SK-N-MC (cell line): ENCODE data around the gene IDUA.
"Not testable (repeated sequence)": the region's sequence is repeated elsewhere in the genome, so short reads cannot be mapped to it uniquely, and the experiment has no call there.

ENCODE experiments used
- DNase-seq: peaks from one replicate; pipeline ENCODE4 v3.0.0-alpha.2; 2011; ENCODE audit warnings: low read depth, low spot score
- H3K27ac ChIP-seq: fragments of 200-600 bp; sonication (generic); 2 replicates; pipeline ENCODE4 v1.5.1; 2016; ENCODE audit warnings: mixed run types
- H3K36me3 ChIP-seq: fragments of 200-600 bp; sonication (generic); 2 replicates; pipeline ENCODE4 v1.6.1; 2017; ENCODE audit warnings: antibody characterized with exemption, low read length, mixed read lengths; ENCODE audit not compliant: insufficient read depth
- H3K4me3 ChIP-seq: fragments of 200-600 bp; sonication (generic); 2 replicates; pipeline ENCODE4 v1.5.1; 2016
- H3K9ac ChIP-seq: fragments of 200-600 bp; sonication (generic); 2 replicates; pipeline ENCODE4 v1.8.0; 2017; ENCODE audit warnings: mixed run types, mixed read lengths; ENCODE audit not compliant: insufficient read length
- H3K9me3 ChIP-seq: fragments of 200-600 bp; sonication (generic); 2 replicates; pipeline ENCODE4 v1.6.1; 2017; ENCODE audit warnings: low read depth, mild to moderate bottlenecking, antibody characterized with exemption, low read length, moderate library complexity, mixed read lengths
- EZH2 ChIP-seq: fragments of 200-600 bp; sonication (generic); IDR thresholded peaks from one replicate; pipeline ENCODE4 v1.6.1; 2017; ENCODE audit warnings: antibody characterized with exemption
- FOXP2 ChIP-seq: optimal IDR thresholded peaks from 2 replicates; pipeline ENCODE3; 2011; ENCODE audit warnings: mild to moderate bottlenecking, moderate library complexity; ENCODE audit not compliant: insufficient read depth; ENCODE audit errors: extremely low read length, control extremely low read depth
- POLR2AphosphoS5 ChIP-seq: IDR thresholded peaks from 2 replicates; pipeline ENCODE4 v1.6.1; 2012; ENCODE audit warnings: mild to moderate bottlenecking, low read depth, low read length, borderline replicate concordance

IDUA gene

GRCh38 chr4:986879-987623 lies at the start of gene IDUA:
IDUA (plus strand) TSS chr4:987044; CDS start chr4:987085, 41 bp downstream.
- DNase-seq = no peak
- Histone ChIP-seq H3K27ac (no peak within 1 kb of the TSS), H3K4me3 (peak within 1 kb of the TSS; percentile 76), H3K9me3 (no peaks in the 10 kb centered on the region), H3K9ac (peak within 1 kb of the TSS; percentile 71), H3K36me3 (no peaks in the 10 kb centered on the region)
- TF ChIP-seq FOXP2 (no peak), EZH2 (no peak), POLR2AphosphoS5 (no peak)

- not testable (repeated sequence) for H3K36me3 ChIP-seq, DNase-seq, H3K27ac ChIP-seq, H3K4me3 ChIP-seq, H3K9me3 ChIP-seq, H3K9ac ChIP-seq
Measured at GRCh38 chr4:939508-939907, 47.3 kb upstream of the IDUA start.

- Histone ChIP-seq H3K36me3 (no peaks in the 10 kb centered on the region), H3K27ac (no peak overlapping the region), H3K9ac (no peak overlapping the region), H3K4me3 (no peak overlapping the region), H3K9me3 (no peaks in the 10 kb centered on the region)
- DNase-seq = no peak
- TF ChIP-seq FOXP2 = no peak
- no peak for TF ChIP-seq POLR2AphosphoS5
Measured at GRCh38 chr4:945274-946102, 41.4 kb upstream of the IDUA start.

GRCh38 chr4:946103-946450 lies 40.8 kb upstream of the IDUA start:
- no peak overlapping the region for H3K27ac ChIP-seq
- no peak overlapping the region for H3K9ac ChIP-seq
- H3K4me3 ChIP-seq = no peak overlapping the region
- no peaks in the 10 kb centered on the region for H3K9me3 ChIP-seq
- no peak for TF ChIP-seq EZH2
- no peak for TF ChIP-seq POLR2AphosphoS5
- no peak for TF ChIP-seq FOXP2
- DNase-seq = no peak
- H3K36me3 ChIP-seq = no peaks in the 10 kb centered on the region

GRCh38 chr4:946517-947471 lies 40.0 kb upstream of the IDUA start:
- Histone ChIP-seq H3K36me3 (no peaks in the 10 kb centered on the region), H3K4me3 (peak overlapping the region; percentile 55), H3K9ac (no peak overlapping the region), H3K27ac (no peak overlapping the region), H3K9me3 (no peaks in the 10 kb centered on the region)
- DNase-seq = no peak
- TF ChIP-seq EZH2 (no peak), FOXP2 (no peak), POLR2AphosphoS5 (no peak)

- Histone ChIP-seq H3K4me3 (no peak overlapping the region), H3K9ac (no peak overlapping the region), H3K36me3 (no peaks in the 10 kb centered on the region), H3K9me3 (no peaks in the 10 kb centered on the region), H3K27ac (no peak overlapping the region)
- no peak for TF ChIP-seq FOXP2
- no peak for DNase-seq
Measured at GRCh38 chr4:947491-947971, 39.3 kb upstream of the IDUA start.

GRCh38 chr4:948101-948935 lies 38.5 kb upstream of the IDUA start:
- Histone ChIP-seq H3K9ac (no peak overlapping the region), H3K9me3 (no peaks in the 10 kb centered on the region), H3K36me3 (no peaks in the 10 kb centered on the region), H3K4me3 (no peak overlapping the region), H3K27ac (no peak overlapping the region)
- TF ChIP-seq FOXP2 (no peak), EZH2 (no peak), POLR2AphosphoS5 (no peak)
- no peak for DNase-seq
